PC-9 (cell line): Measurements from ENCODE around the gene ZSWIM8. TPM values are rescaled to one million over a fixed set of nuclear protein-coding genes. Genes with fewer than 3 reads are reported as not detected.

Experiments
- BruUV-seq: library from RNA; stranded (reverse); fragments of 400-500 nt; replicated peaks from 2 replicates; lab custom pipeline; 2021; lab: Mats Ljungman, UMichigan
- CTCF ChIA-PET: fragments of 300-600 bp; sonication (Branson Sonifier 250); formaldehyde crosslinking; loops from one replicate; lab custom pipeline; 2022; ENCODE audit warnings: antibody characterized with exemption; lab: Charles Lee
- POLR2A ChIA-PET: fragments of 300-600 bp; sonication (Branson Sonifier 250); formaldehyde crosslinking; loops from one replicate; lab custom pipeline; 2022; ENCODE audit warnings: antibody characterized with exemption; ENCODE audit not compliant: unreplicated experiment; lab: Charles Lee
- DNase-seq, 2 experiments: peaks; one replicate each; pipeline versions ENCODE4 v3.0.0 to v3.0.0-alpha.2; 2015 to 2022; ENCODE audit warnings: mixed read lengths in 1 of 2
- H2AFZ ChIP-seq: fragments of 200-600 bp; sonication (generic); 2 replicates; pipeline ENCODE4 v1.8.1; 2017; ENCODE audit warnings: antibody characterized with exemption
- H3F3A ChIP-seq: fragments of 200-600 bp; sonication (generic); 2 replicates; pipeline ENCODE4 v1.8.1; 2017; ENCODE audit warnings: antibody characterized with exemption, mild to moderate bottlenecking, low read depth; ENCODE audit not compliant: insufficient read depth
- H3K27ac ChIP-seq: fragments of 200-600 bp; sonication (generic); 2 replicates; pipeline ENCODE4 v1.6.1; 2016; ENCODE audit warnings: mixed run types
- H3K27me3 ChIP-seq: fragments of 200-600 bp; sonication (generic); 2 replicates; pipeline ENCODE4 v1.6.1; 2016; ENCODE audit warnings: low read depth, mixed run types; ENCODE audit not compliant: insufficient read depth
- H3K36me3 ChIP-seq: fragments of 200-600 bp; sonication (generic); 2 replicates; pipeline ENCODE4 v1.6.1; 2016; ENCODE audit warnings: low read depth, mixed run types
- H3K4me1 ChIP-seq: fragments of 200-600 bp; sonication (generic); replicated peaks from 2 replicates; pipeline ENCODE4 v1.6.1; 2016; ENCODE audit warnings: mixed run types; ENCODE audit not compliant: insufficient read depth
- H3K4me2 ChIP-seq: fragments of 200-600 bp; sonication (generic); 2 replicates; pipeline ENCODE4 v1.6.1; 2017; ENCODE audit warnings: mixed run types
- H3K4me3 ChIP-seq: fragments of 200-600 bp; sonication (generic); 2 replicates; pipeline ENCODE4 v1.6.1; 2016; ENCODE audit warnings: mixed run types
- H3K79me2 ChIP-seq: fragments of 200-600 bp; sonication (generic); 2 replicates; pipeline ENCODE4 v1.6.1; 2017; ENCODE audit warnings: low read depth, mixed run types
- H3K9me2 ChIP-seq: fragments of 200-600 bp; sonication (generic); 2 replicates; pipeline ENCODE4 v1.8.1; 2017; ENCODE audit warnings: mild to moderate bottlenecking; ENCODE audit not compliant: insufficient read depth
- H3K9me3 ChIP-seq: fragments of 200-600 bp; sonication (generic); 2 replicates; pipeline ENCODE4 v1.8.1; 2016; ENCODE audit warnings: low read depth; ENCODE audit not compliant: insufficient read depth
- H4K20me1 ChIP-seq: fragments of 200-600 bp; sonication (generic); 2 replicates; pipeline ENCODE4 v1.8.1; 2017; ENCODE audit not compliant: insufficient read depth
- CTCF ChIP-seq: fragments of 200-600 bp; sonication (generic); conservative IDR thresholded peaks from 2 replicates; pipeline ENCODE4 v1.6.1; 2017; ENCODE audit warnings: mixed run types, antibody characterized with exemption, mild to moderate bottlenecking, moderate library complexity
- EZH2 ChIP-seq: fragments of 200-600 bp; sonication (generic); IDR thresholded peaks from 2 replicates; pipeline ENCODE4 v1.8.0; 2017; ENCODE audit warnings: antibody characterized with exemption, low read depth
- intact Hi-C: fragments of 100-400 bp; cut with micrococcal nuclease; formaldehyde crosslinking; loops from one replicate; pipeline ENCODE4 v1.10.0; 2022; ENCODE audit not compliant: unreplicated experiment
- total RNA-seq: library from RNA; stranded (reverse); gene quantifications from 2 replicates; pipeline ENCODE4 v1.2.3, GENCODE V29; 2021

The ZSWIM8 gene
- total RNA-seq, 1 experiment from 2014 or later = 49.2 TPM

- no peak for DNase-seq
- Histone ChIP-seq H3K4me2 (no peak overlapping the region), H3K79me2 (peaks cover 53% of the 10 kb centered on the region), H3K4me1 (no peaks in the 10 kb centered on the region), H3K9me2 (no peaks in the 10 kb centered on the region), H3K36me3 (peaks cover 48% of the 10 kb centered on the region), H4K20me1 (peaks cover 77% of the 10 kb centered on the region), H3K4me3 (no peak overlapping the region), H3K27ac (no peak overlapping the region), H3K9me3 (no peaks in the 10 kb centered on the region), H3F3A (peaks cover 78% of the 10 kb centered on the region; the same call in 1 of the 2 replicates), H3K27me3 (no peaks in the 10 kb centered on the region), H2AFZ (no peak overlapping the region)
- POLR2A ChIA-PET = interaction anchor here (0.6 to 0.7 kb wide), 2 partner anchors 25 to 26 kb away, joined by 3 read pairs; no protein-coding TSS in a partner anchor
- intact Hi-C loops = no loop called here
- TF ChIP-seq CTCF (no peak), EZH2 (no peak)
- CTCF ChIA-PET = interaction anchor here (1.0 to 1.1 kb wide), 5 partner anchors 14 to 34 kb away, joined by 3 to 10 read pairs (median 4); partner anchors contain the start of gene CAMK2G
- BruUV-seq = no TSS peak
Observed at GRCh38 chr10:73850211-73850610, 64.8 kb downstream of the ZSWIM8 start.

- no peak overlapping the region for H3K4me3 ChIP-seq
- intact Hi-C loops = no loop called here
- peaks cover 60% of the 10 kb centered on the region for H3K79me2 ChIP-seq
- ChIA-PET POLR2A (interaction anchor here (0.7 kb wide), 1 partner anchor 1251 kb away, joined by 3 read pairs; no protein-coding TSS in a partner anchor), CTCF (no interaction called here)
- peaks cover 85% of the 10 kb centered on the region for H4K20me1 ChIP-seq
- H3K4me1 ChIP-seq = no peaks in the 10 kb centered on the region
- no peak overlapping the region for H2AFZ ChIP-seq
- peaks cover 78% of the 10 kb centered on the region; the same call in 1 of the 2 replicates for H3F3A ChIP-seq
- no peaks in the 10 kb centered on the region for H3K9me3 ChIP-seq
- H3K27me3 ChIP-seq = no peaks in the 10 kb centered on the region
- no peak for DNase-seq
- H3K27ac ChIP-seq = peak overlapping the region; percentile 15; the same call in 1 of the 2 replicates
- no peaks in the 10 kb centered on the region for H3K9me2 ChIP-seq
- H3K36me3 ChIP-seq = peaks cover 46% of the 10 kb centered on the region
- no peak for TF ChIP-seq EZH2
- TF ChIP-seq CTCF = no peak
- BruUV-seq = no TSS peak
- no peak overlapping the region for H3K4me2 ChIP-seq
Observed at GRCh38 chr10:73850863-73851461, 65.6 kb downstream of the ZSWIM8 start.

Other genes starting within 250 kb of the ZSWIM8 start
- 38.3 and 52.4 TPM in 2 replicates for gene USP54, start 194.3 kb upstream of the ZSWIM8 start, total RNA-seq
- 0.22 and 0.75 TPM in 2 replicates for gene MYOZ1, start 144.1 kb upstream of the ZSWIM8 start, total RNA-seq
- 0.76 and 1.2 TPM in 2 replicates for gene SYNPO2L, start 129.6 kb upstream of the ZSWIM8 start, total RNA-seq
- gene AGAP5, start 87.5 kb upstream of the ZSWIM8 start, total RNA-seq = 13.4 and 14.0 TPM in 2 replicates
- 83.1 and 105 TPM in 2 replicates for gene SEC24C, start 41.2 kb upstream of the ZSWIM8 start, total RNA-seq
- gene CHCHD1, start 3.6 kb upstream of the ZSWIM8 start, total RNA-seq = 44.1 and 44.5 TPM in 2 replicates
- 20.4 and 22.8 TPM in 2 replicates for gene NDST2, start 26.0 kb downstream of the ZSWIM8 start, total RNA-seq
- 125 and 147 TPM in 2 replicates for gene CAMK2G, start 88.9 kb downstream of the ZSWIM8 start, total RNA-seq
- gene PLAU, start 125.5 kb downstream of the ZSWIM8 start, total RNA-seq = 90.3 and 94.9 TPM in 2 replicates
- gene VCL, start 212.5 kb downstream of the ZSWIM8 start, total RNA-seq = 208 and 225 TPM in 2 replicates